HCT116 (cell line): ENCODE results near the gene GRIFIN. TPM values are rescaled to one million over a fixed set of nuclear protein-coding genes. Genes with fewer than 3 reads are reported as not detected.

ENCODE experiments used
- ATAC-seq: fragments of 200-7000 bp; cut with Tn5 transposase; 2 replicates; pipeline ENCODE4 v1.9.1; 2020; ENCODE audit warnings: mild to moderate bottlenecking, moderate library complexity
- BruUV-seq: library from RNA; stranded (reverse); fragments of 400-500 nt; replicated peaks from 2 replicates; lab custom pipeline; 2021; lab: Mats Ljungman, UMichigan
- CTCF ChIA-PET: fragments of 300-600 bp; sonication (Branson Sonifier 250); formaldehyde crosslinking; loops from one replicate; lab custom pipeline; 2021; ENCODE audit warnings: antibody characterized with exemption; lab: Charles Lee
- POLR2A ChIA-PET: fragments of 300-600, 350-600 bp; sonication (Branson Sonifier 250); formaldehyde crosslinking; loops from one replicate; lab custom pipeline; 2021; ENCODE audit warnings: antibody characterized with exemption; lab: Charles Lee
- RAD21 ChIA-PET, 2 experiments: fragments of 300-600 bp; sonication (Branson Sonifier 250); formaldehyde crosslinking; loops; one replicate each; lab custom pipeline; 2023; ENCODE audit warnings: low total read pairs in 2 of 2; ENCODE audit not compliant: uncharacterized antibody in 2 of 2, unreplicated experiment in 2 of 2, low non-redundant PET in 1 of 2; lab: Charles Lee
- DNase-seq: peaks from one replicate; pipeline ENCODE4 v3.0.0-alpha.2; 2010; ENCODE audit warnings: low read depth, low spot score
- H2AFZ ChIP-seq: fragments of 200-600 bp; shearing (Covaris generic), sonication (generic); 2 replicates; pipeline ENCODE4 v1.6.1; 2017; ENCODE audit warnings: low read depth, mixed run types, mixed read lengths, antibody characterized with exemption, low read length; ENCODE audit not compliant: poor library complexity, severe bottlenecking
- H3K27ac ChIP-seq: 2 replicates; pipeline ENCODE4 v1.5.1; 2012; ENCODE audit warnings: low read depth, low read length
- H3K27me3 ChIP-seq: fragments of 200-600 bp; sonication (generic); 2 replicates; pipeline ENCODE4 v1.6.1; 2016; ENCODE audit warnings: mixed run types, low read length, mixed read lengths; ENCODE audit not compliant: insufficient read depth
- H3K36me3 ChIP-seq, 2 experiments: fragments of 200-500 bp in 1 of 2; fragments of 200-600 bp in 1 of 2; sonication (Bioruptor generic) in 1 of 2; sonication (generic) in 1 of 2; 2 replicates each; pipeline versions ENCODE4 v1.5.1 to v1.6.1; 2014 to 2016; ENCODE audit warnings: low read length in 2 of 2, inconsistent platforms in 1 of 2, mixed read lengths in 1 of 2, mixed run types in 1 of 2; ENCODE audit not compliant: insufficient read depth in 2 of 2, control insufficient read depth in 1 of 2
- H3K4me1 ChIP-seq, 2 experiments: fragments of 200-600 bp in 1 of 2; sonication (generic) in 1 of 2; 2 replicates each; pipeline versions ENCODE4 v1.5.1 to v1.6.1; 2012 to 2017; ENCODE audit warnings: low read length in 2 of 2, inconsistent platforms in 1 of 2, mild to moderate bottlenecking in 1 of 2, mixed read lengths in 1 of 2, mixed run types in 1 of 2, moderate library complexity in 1 of 2; ENCODE audit not compliant: insufficient read depth in 2 of 2, control insufficient read depth in 1 of 2
- H3K4me2 ChIP-seq: fragments of 200-600 bp; sonication (generic); 2 replicates; pipeline ENCODE4 v1.6.1; 2017; ENCODE audit warnings: mixed run types, low read length, mixed read lengths
- H3K4me3 ChIP-seq, 2 experiments: fragments of 200-600 bp in 1 of 2; sonication (generic) in 1 of 2; replicated peaks in 1 of 2; 2 replicates each; pipeline ENCODE4 v1.5.1; 2011 to 2016; ENCODE audit warnings: low read length in 2 of 2, control low read depth in 1 of 2, low read depth in 1 of 2, mild to moderate bottlenecking in 1 of 2, mixed read lengths in 1 of 2, mixed run types in 1 of 2
- H3K79me2 ChIP-seq: fragments of 200-600 bp; sonication (generic); 2 replicates; pipeline ENCODE4 v1.6.1; 2017; ENCODE audit warnings: mild to moderate bottlenecking, mixed run types, low read length, moderate library complexity, mixed read lengths; ENCODE audit not compliant: insufficient read depth
- H3K9ac ChIP-seq: fragments of 200-600 bp; sonication (generic); 2 replicates; pipeline ENCODE4 v1.6.1; 2016; ENCODE audit warnings: low read length, mixed read lengths
- H3K9me2 ChIP-seq: fragments of 200-600 bp; sonication (generic), shearing (Covaris generic); 2 replicates; pipeline ENCODE4 v1.6.1; 2017; ENCODE audit warnings: mixed run types, mild to moderate bottlenecking, moderate library complexity; ENCODE audit not compliant: insufficient read depth
- H3K9me3 ChIP-seq, 2 experiments: fragments of 200-500 bp in 1 of 2; fragments of 200-600 bp in 1 of 2; sonication (Bioruptor generic) in 1 of 2; sonication (generic) in 1 of 2; 2 replicates each; pipeline ENCODE4 v1.6.1; 2014 to 2017; ENCODE audit warnings: low read length in 2 of 2, mixed read lengths in 2 of 2, inconsistent platforms in 1 of 2, low read depth in 1 of 2, mild to moderate bottlenecking in 1 of 2, mixed run types in 1 of 2, moderate library complexity in 1 of 2; ENCODE audit not compliant: control insufficient read depth in 1 of 2, insufficient read depth in 1 of 2
- H4K20me1 ChIP-seq: fragments of 200-600 bp; sonication (generic), shearing (Covaris generic); 2 replicates; pipeline ENCODE4 v1.6.1; 2017; ENCODE audit warnings: mixed run types, mild to moderate bottlenecking, moderate library complexity; ENCODE audit not compliant: insufficient read depth
- ATF3 ChIP-seq: IDR thresholded peaks from 2 replicates; pipeline ENCODE4 v1.6.1; 2012
- CBX3 ChIP-seq: IDR thresholded peaks from 2 replicates; pipeline ENCODE4 v1.6.1; 2012; ENCODE audit warnings: low read depth
- CTCF ChIP-seq, 3 experiments: fragments of 200-600 bp in 1 of 3; sonication (generic) in 1 of 3; IDR thresholded peaks in 2 of 3; conservative IDR thresholded peaks in 1 of 3; 2 replicates each; pipeline ENCODE4 v1.5.1; 2012 to 2017; ENCODE audit warnings: low read depth in 2 of 3, low read length in 2 of 3, antibody characterized with exemption in 1 of 3, borderline replicate concordance in 1 of 3, control low read depth in 1 of 3, mild to moderate bottlenecking in 1 of 3, mixed read lengths in 1 of 3, mixed run types in 1 of 3, moderate library complexity in 1 of 3; ENCODE audit not compliant: insufficient read depth in 1 of 3
- EGR1 ChIP-seq: IDR thresholded peaks from 2 replicates; pipeline ENCODE4 v1.6.1; 2012; ENCODE audit warnings: low read depth
- ELF1 ChIP-seq: IDR thresholded peaks from 2 replicates; pipeline ENCODE4 v1.6.1; 2012; ENCODE audit warnings: low read depth, borderline replicate concordance
- EZH2 ChIP-seq: fragments of 200-600 bp; sonication (generic); IDR thresholded peaks from 2 replicates; pipeline ENCODE4 v1.6.1; 2017; ENCODE audit warnings: antibody characterized with exemption, mixed run types
- EZH2phosphoT487 ChIP-seq: fragments of 200-600 bp; IDR thresholded peaks from 2 replicates; pipeline ENCODE4 v1.6.1; 2018; ENCODE audit warnings: antibody characterized with exemption, borderline replicate concordance
- FOSL1 ChIP-seq: IDR thresholded peaks from 2 replicates; pipeline ENCODE4 v1.6.1; 2012; ENCODE audit warnings: low read depth
- POLR2A ChIP-seq: IDR thresholded peaks from 2 replicates; pipeline ENCODE4 v1.7.0; 2011; ENCODE audit warnings: borderline replicate concordance; ENCODE audit not compliant: insufficient read depth, insufficient read length; ENCODE audit errors: extremely low read depth
- POLR2AphosphoS5 ChIP-seq: IDR thresholded peaks from 2 replicates; pipeline ENCODE4 v1.6.1; 2011; ENCODE audit warnings: mild to moderate bottlenecking, low read depth, low read length, moderate library complexity
- RAD21 ChIP-seq: IDR thresholded peaks from 2 replicates; pipeline ENCODE4 v1.6.1; 2012; ENCODE audit warnings: low read depth, mild to moderate bottlenecking
- SIN3A ChIP-seq: IDR thresholded peaks from 2 replicates; pipeline ENCODE4 v1.6.1; 2012; ENCODE audit warnings: low read depth
- SP1 ChIP-seq: IDR thresholded peaks from 2 replicates; pipeline ENCODE4 v1.6.1; 2012; ENCODE audit warnings: low read depth
- TCF7L2 ChIP-seq: IDR thresholded peaks from 2 replicates; pipeline ENCODE4 v1.7.0; 2011; ENCODE audit warnings: borderline replicate concordance, inconsistent platforms; ENCODE audit not compliant: insufficient read depth, insufficient read length; ENCODE audit errors: extremely low read depth
- YY1 ChIP-seq: IDR thresholded peaks from 2 replicates; pipeline ENCODE4 v1.6.1; 2011; ENCODE audit warnings: low read length, low read depth, moderate library complexity, mild to moderate bottlenecking; ENCODE audit not compliant: insufficient replicate concordance; ENCODE audit errors: extremely low read depth
- ZBTB33 ChIP-seq: IDR thresholded peaks from 2 replicates; pipeline ENCODE4 v1.6.1; 2011; ENCODE audit warnings: mild to moderate bottlenecking, low read length, moderate library complexity; ENCODE audit not compliant: insufficient replicate concordance; ENCODE audit errors: extremely low read depth
- ZFX ChIP-seq: fragments of 450-650 bp; IDR thresholded peaks from 2 replicates; pipeline ENCODE4 v1.6.1; 2017
- intact Hi-C: fragments of 100-400 bp; cut with micrococcal nuclease; formaldehyde crosslinking; loops from 2 replicates; pipeline ENCODE4 v1.10.0; 2022
- total RNA-seq: library from RNA; stranded (reverse); gene quantifications from one replicate; pipeline ENCODE4 v1.2.1, GENCODE V29; 2021; ENCODE audit not compliant: unreplicated experiment

Gene GRIFIN
- total RNA-seq, 1 experiment from 2014 or later: not detected

- Histone ChIP-seq H3K4me3 (no peak overlapping the region), H3K36me3 (no peaks in the 10 kb centered on the region), H3K4me1 (no peaks in the 10 kb centered on the region; a peak in 1 of 4 replicates), H3K27me3 (no peaks in the 10 kb centered on the region), H2AFZ (no peak overlapping the region), H4K20me1 (no peaks in the 10 kb centered on the region), H3K9me3 (no peaks in the 10 kb centered on the region), H3K27ac (no peak overlapping the region), H3K79me2 (no peaks in the 10 kb centered on the region), H3K9me2 (no peaks in the 10 kb centered on the region), H3K9ac (no peak overlapping the region), H3K4me2 (no peak overlapping the region)
- ATAC-seq: no peak
- CTCF ChIA-PET: no interaction called here
- no peak for DNase-seq
- RAD21 ChIA-PET: no interaction called here
- intact Hi-C loops: no loop called here
- POLR2A ChIA-PET: no interaction called here
- BruUV-seq: no TSS peak
- TF ChIP-seq SP1: no peak
- no peak for TF ChIP-seq EZH2phosphoT487
- no peak for TF ChIP-seq YY1
- no peak for TF ChIP-seq RAD21
- no peak for TF ChIP-seq ZFX
- no peak for TF ChIP-seq ZBTB33
- no peak for TF ChIP-seq TCF7L2
- TF ChIP-seq FOSL1: no peak
- no peak for TF ChIP-seq EZH2
- no peak for TF ChIP-seq POLR2A
- TF ChIP-seq EGR1: no peak
- TF ChIP-seq CBX3: no peak
- TF ChIP-seq SIN3A: no peak
- TF ChIP-seq ATF3: no peak
- TF ChIP-seq CTCF (IDR thresholded peaks at IDR 0.05 in 2 of 3, conservative IDR thresholded peaks at IDR 0.05 in 1 of 3; ENCODE audit: borderline replicate concordance in 1 of 3, insufficient read depth in 1 of 3, low read depth in 2 of 3, low read length in 2 of 3): no peak
- TF ChIP-seq POLR2AphosphoS5: no peak
- no peak for TF ChIP-seq ELF1
Measured at GRCh38 chr7:2495418-2496299, 19.5 kb upstream of the GRIFIN start.
